Measurements from ENCODE around the gene KDM2B. TPM values are rescaled to one million over a fixed set of nuclear protein-coding genes. Genes with fewer than 3 reads are reported as not detected.

KDM2B gene
- polyA plus RNA-seq, 1 donor (not counting 4 experiments of a cell fraction or from before 2014, with no cell fraction given), result 10.3 TPM

DNA sequence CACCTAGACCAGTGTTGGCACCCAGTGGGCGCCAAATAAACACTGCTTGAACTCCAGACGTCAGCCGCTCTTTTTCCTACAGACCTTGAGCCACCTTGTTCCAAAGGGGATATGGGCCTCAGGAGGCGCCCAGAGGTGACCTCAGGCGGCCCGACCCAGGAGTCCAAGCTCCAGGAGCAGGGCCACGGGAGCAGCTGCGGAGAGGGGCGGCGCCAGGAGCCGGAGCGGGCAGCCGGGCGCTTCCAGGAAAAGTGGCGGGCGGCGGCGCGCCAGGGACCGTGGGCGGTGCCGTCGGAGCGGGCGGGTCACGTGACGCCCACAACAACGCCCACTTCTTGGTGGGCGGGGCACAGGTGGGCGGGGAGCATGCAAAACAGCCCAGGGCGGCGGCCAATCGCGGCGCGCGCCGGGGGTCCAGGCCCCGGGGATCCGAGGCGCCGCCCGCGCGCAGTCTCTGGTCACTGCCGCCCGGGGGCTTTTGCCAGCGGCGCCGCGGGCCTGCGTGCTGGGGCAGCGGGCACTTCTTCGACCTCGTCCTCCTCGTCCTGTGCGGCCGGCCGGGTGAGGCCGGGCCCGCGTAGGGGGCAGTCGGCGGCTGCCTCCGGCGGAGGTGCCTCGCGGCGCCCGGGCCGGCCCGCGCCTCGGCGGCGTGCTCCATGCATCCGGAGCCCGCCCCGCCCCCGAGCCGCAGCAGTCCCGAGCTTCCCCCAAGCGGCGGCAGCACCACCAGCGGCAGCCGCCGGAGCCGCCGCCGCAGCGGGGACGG, 45.4 kb upstream of the KDM2B start, which contains the start of gene ORAI1:
Gene ORAI1, plus strand, starts transcription at position 444 of the 766 bp plus-strand sequence.
- Histone ChIP-seq H3K36me3 (ENCODE audit: control insufficient read depth in 2 of 2, extremely low read depth in 1 of 2, insufficient read depth in 2 of 2, low read length in 2 of 2) (peaks cover under 1 to 5% of the 10 kb centered on the region in 2 experiments), H3K4me1 (ENCODE audit: control insufficient read depth, extremely low read depth, insufficient read depth, low read length) (peaks cover 30% of the 10 kb centered on the region), H3K4me2 (ENCODE audit: control insufficient read depth, extremely low read depth, insufficient read depth, low read depth, low read length) (peak within 1 kb of the TSS; percentile 90), H3K27ac (ENCODE audit: control insufficient read depth, insufficient read depth, low read length) (peak within 1 kb of the TSS; percentile 85), H3K9me3 (ENCODE audit: control insufficient read depth, low read depth, low read length) (no peaks in the 10 kb centered on the region), H3K4me3 (ENCODE audit: control insufficient read depth in 2 of 3, extremely low read depth in 1 of 3, insufficient read depth in 2 of 3, low read depth in 1 of 3, low read length in 3 of 3) (peak within 1 kb of the TSS; percentile 55 to 84 (median 74)), H3K79me2 (ENCODE audit: control insufficient read depth, insufficient read depth, low read length) (peaks cover 27% of the 10 kb centered on the region), H3K9me1 (ENCODE audit: control insufficient read depth, extremely low read depth, insufficient read depth, low read length) (no peaks in the 10 kb centered on the region), H3K9ac (ENCODE audit: control insufficient read depth, extremely low read depth, insufficient read depth, low read length) (peak within 1 kb of the TSS; percentile 86), H4K20me1 (ENCODE audit: control insufficient read depth, extremely low read depth, insufficient read depth, low read length) (no peaks in the 10 kb centered on the region), H2AFZ (ENCODE audit: control insufficient read depth, low read length) (peak within 1 kb of the TSS; percentile 84), H3K27me3 (ENCODE audit: control insufficient read depth, extremely low read depth, insufficient read depth, low read length) (no peaks in the 10 kb centered on the region)
- no peak for FAIRE-seq
- TF ChIP-seq, protein P1, sequence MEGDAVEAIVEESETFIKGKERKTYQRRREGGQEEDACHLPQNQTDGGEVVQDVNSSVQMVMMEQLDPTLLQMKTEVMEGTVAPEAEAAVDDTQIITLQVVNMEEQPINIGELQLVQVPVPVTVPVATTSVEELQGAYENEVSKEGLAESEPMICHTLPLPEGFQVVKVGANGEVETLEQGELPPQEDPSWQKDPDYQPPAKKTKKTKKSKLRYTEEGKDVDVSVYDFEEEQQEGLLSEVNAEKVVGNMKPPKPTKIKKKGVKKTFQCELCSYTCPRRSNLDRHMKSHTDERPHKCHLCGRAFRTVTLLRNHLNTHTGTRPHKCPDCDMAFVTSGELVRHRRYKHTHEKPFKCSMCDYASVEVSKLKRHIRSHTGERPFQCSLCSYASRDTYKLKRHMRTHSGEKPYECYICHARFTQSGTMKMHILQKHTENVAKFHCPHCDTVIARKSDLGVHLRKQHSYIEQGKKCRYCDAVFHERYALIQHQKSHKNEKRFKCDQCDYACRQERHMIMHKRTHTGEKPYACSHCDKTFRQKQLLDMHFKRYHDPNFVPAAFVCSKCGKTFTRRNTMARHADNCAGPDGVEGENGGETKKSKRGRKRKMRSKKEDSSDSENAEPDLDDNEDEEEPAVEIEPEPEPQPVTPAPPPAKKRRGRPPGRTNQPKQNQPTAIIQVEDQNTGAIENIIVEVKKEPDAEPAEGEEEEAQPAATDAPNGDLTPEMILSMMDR (optimal IDR thresholded peaks at IDR 0.05 in 1 of 3, IDR thresholded peaks at IDR 0.05 in 1 of 3, conservative IDR thresholded peaks at IDR 0.05 in 1 of 3; ENCODE audit: extremely low read depth in 1 of 3, insufficient read depth in 2 of 3, low read length in 3 of 3), result no peak
- TF ChIP-seq EZH2 (IDR thresholded peaks at IDR 0.05; ENCODE audit: low read length), result no peak
- DNase-seq (ENCODE audit: low read depth, low spot score), result no peak
- dilution Hi-C loops (cut with MboI; ENCODE audit: extremely low pct_ligation_motif_present, low sequenced_read_pairs), result no loop called here

DNA sequence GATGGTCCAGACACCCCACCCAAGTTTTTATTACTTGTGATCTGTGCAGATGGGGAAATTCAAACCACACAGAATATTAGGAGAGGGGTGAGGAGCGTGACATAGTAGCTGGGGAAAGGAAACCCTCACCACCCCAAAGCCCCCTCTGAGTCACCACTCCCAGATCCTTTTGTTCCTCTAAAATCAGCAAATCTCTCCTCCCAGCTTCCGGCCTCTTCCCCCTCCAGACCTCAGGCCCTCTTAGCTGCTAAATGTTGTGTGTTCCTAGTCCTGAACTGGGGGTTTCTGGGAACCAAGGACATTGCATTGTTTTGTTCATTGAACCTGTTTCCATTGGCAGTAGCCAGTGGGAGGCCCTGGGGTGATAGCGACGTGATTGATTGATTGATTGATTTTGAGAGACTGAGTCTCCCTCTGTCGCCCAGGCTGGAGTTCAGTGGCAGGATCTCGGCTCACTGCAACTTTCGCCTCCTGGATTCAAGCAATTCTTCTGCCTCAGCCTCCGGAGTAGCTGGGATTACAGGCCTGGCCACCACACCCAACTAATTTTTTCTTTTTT, 39.6 kb upstream of the KDM2B start:
- Histone ChIP-seq H3K27ac (ENCODE audit: control insufficient read depth, insufficient read depth, low read length) (no peak overlapping the region), H3K9me3 (ENCODE audit: control insufficient read depth, low read depth, low read length) (no peaks in the 10 kb centered on the region), H3K27me3 (ENCODE audit: control insufficient read depth, extremely low read depth, insufficient read depth, low read length) (no peaks in the 10 kb centered on the region), H3K4me1 (ENCODE audit: control insufficient read depth, extremely low read depth, insufficient read depth, low read length) (peaks cover 5% of the 10 kb centered on the region), H3K9me1 (ENCODE audit: control insufficient read depth, extremely low read depth, insufficient read depth, low read length) (no peaks in the 10 kb centered on the region), H3K4me3 (ENCODE audit: control insufficient read depth in 2 of 3, extremely low read depth in 1 of 3, insufficient read depth in 2 of 3, low read depth in 1 of 3, low read length in 3 of 3) (no peak overlapping the region), H3K36me3 (ENCODE audit: control insufficient read depth in 2 of 2, extremely low read depth in 1 of 2, insufficient read depth in 2 of 2, low read length in 2 of 2) (no peaks in the 10 kb centered on the region), H3K4me2 (ENCODE audit: control insufficient read depth, extremely low read depth, insufficient read depth, low read depth, low read length) (no peak overlapping the region), H3K79me2 (ENCODE audit: control insufficient read depth, insufficient read depth, low read length) (no peaks in the 10 kb centered on the region), H3K9ac (ENCODE audit: control insufficient read depth, extremely low read depth, insufficient read depth, low read length) (no peak overlapping the region), H2AFZ (ENCODE audit: control insufficient read depth, low read length) (no peak overlapping the region), H4K20me1 (ENCODE audit: control insufficient read depth, extremely low read depth, insufficient read depth, low read length) (no peaks in the 10 kb centered on the region)
- TF ChIP-seq EZH2 (IDR thresholded peaks at IDR 0.05; ENCODE audit: low read length), result no peak
- TF ChIP-seq, protein P1 (optimal IDR thresholded peaks at IDR 0.05 in 1 of 3, IDR thresholded peaks at IDR 0.05 in 1 of 3, conservative IDR thresholded peaks at IDR 0.05 in 1 of 3; ENCODE audit: extremely low read depth in 1 of 3, insufficient read depth in 2 of 3, low read length in 3 of 3), result no peak
- FAIRE-seq (no peak), DNase-seq (ENCODE audit: low read depth, low spot score) (no peak)
- dilution Hi-C loops (cut with MboI; ENCODE audit: extremely low pct_ligation_motif_present, low sequenced_read_pairs), result no loop called here

Measured in keratinocyte (primary cell).